Spleen (tissue), 11 donors: ENCODE measurements around the gene PRDM13. TPM values are rescaled to one million over a fixed set of nuclear protein-coding genes. Genes with fewer than 3 reads are reported as not detected.

Experiments
- DNase-seq: peaks from one replicate; pipeline ENCODE4 v3.0.0-alpha.2; 2020
- H3K27ac ChIP-seq, 8 donors: fragments of 200-600 bp; sonication (generic) in 7 of 8; 1 replicate in 4 of 8; 2 replicates in 4 of 8; pipeline versions ENCODE4 v1.5.0 to v1.8.0; 2016 to 2021; ENCODE audit warnings: inconsistent platforms in 4 of 8, mild to moderate bottlenecking in 4 of 8, moderate library complexity in 1 of 8
- H3K27me3 ChIP-seq, 7 donors: fragments of 200-600 bp; sonication (generic) in 6 of 7; replicated peaks in 1 of 7; 1 replicate in 4 of 7; 2 replicates in 3 of 7; pipeline versions ENCODE4 v1.5.0 to v1.8.0; 2016 to 2021; ENCODE audit warnings: inconsistent platforms in 3 of 7, mild to moderate bottlenecking in 1 of 7
- H3K36me3 ChIP-seq, 6 donors: fragments of 200-600 bp; sonication (generic) in 5 of 6; 1 replicate in 4 of 6; 2 replicates in 2 of 6; pipeline versions ENCODE4 v1.5.0 to v1.8.0; 2016 to 2021; ENCODE audit warnings: inconsistent platforms in 2 of 6
- H3K4me1 ChIP-seq, 6 donors: fragments of 200-600 bp; sonication (generic) in 5 of 6; 1 replicate in 3 of 6; 2 replicates in 3 of 6; pipeline versions ENCODE4 v1.5.0 to v1.8.0; 2016 to 2021; ENCODE audit warnings: inconsistent platforms in 3 of 6
- H3K4me3 ChIP-seq, 8 donors: fragments of 200-600 bp; sonication (generic) in 7 of 8; 1 replicate in 4 of 8; 2 replicates in 4 of 8; pipeline versions ENCODE4 v1.5.0 to v1.8.0; 2016 to 2021; ENCODE audit warnings: inconsistent platforms in 4 of 8, mild to moderate bottlenecking in 4 of 8, moderate library complexity in 2 of 8
- H3K9me3 ChIP-seq, 8 donors: fragments of 200-600 bp; sonication (generic) in 7 of 8; 1 replicate in 4 of 8; 2 replicates in 4 of 8; pipeline versions ENCODE4 v1.5.0 to v1.8.0; 2016 to 2021; ENCODE audit warnings: inconsistent platforms in 4 of 8
- POLR2A ChIP-seq, 3 donors: fragments of 450-650 bp; IDR thresholded peaks; one replicate each; pipeline ENCODE4 v1.5.1; 2017; ENCODE audit warnings: antibody characterized with exemption in 3 of 3, mild to moderate bottlenecking in 1 of 3
- POLR2AphosphoS5 ChIP-seq, 3 donors: sonication (generic); formaldehyde crosslinking; IDR thresholded peaks; one replicate each; pipeline ENCODE4 v1.5.1; 2017; ENCODE audit warnings: antibody characterized with exemption in 3 of 3
- WGBS, 5 donors: extraction: QIAGEN DNeasy Blood & Tissue Kit in 3 of 5; methylation state at CpG; one replicate each; pipeline versions ENCODE4 v1.1.5 to v1.1.7; 2013 to 2018; 5-methylcytosine and 5-hydroxymethylcytosine counted together
- intact Hi-C: fragments of 100-400 bp; cut with DNase I; formaldehyde crosslinking; loops from one replicate; pipeline ENCODE4 v1.15.0; 2023; ENCODE audit warnings: low total_unique reads
- polyA plus RNA-seq, 3 donors: library from polyadenylated mRNA; stranded (reverse); fragments of 200-250 nt; gene quantifications; one replicate each; pipeline ENCODE4 v1.2.1, GENCODE V29; 2013
- total RNA-seq, 7 donors: library from RNA; depleted of rRNA in 3 of 7; stranded (reverse); fragments of >200 nt in 3 of 7; fragmentation: NEBNext Ultra II Directional in 4 of 7; extraction: Animal tissue kit (Norgen Biotek cat#: 25700) in 4 of 7; gene quantifications; one replicate each; pipeline versions ENCODE4 v1.1.0 to v1.2.1, GENCODE V29; 2016 to 2021
- TF ChIP-seq, protein P1 (sequence below), 11 experiments: fragments of 200-600 bp in 7 of 11; fragments of 450-650 bp in 4 of 11; sonication (generic) in 4 of 11; IDR thresholded peaks in 8 of 11; conservative IDR thresholded peaks in 3 of 11; 1 replicate in 7 of 11; 2 replicates in 4 of 11; pipeline versions ENCODE4 v1.4.0 to v1.8.0; 2016 to 2021; ENCODE audit warnings: antibody characterized with exemption in 11 of 11, inconsistent platforms in 4 of 11, mild to moderate bottlenecking in 1 of 11
- donor health status: healthy with polysubstance abuse.
- donor health status: DM: no; HTN: no; CAD: no; lungs with moderate emphysema.
- donor health status: DM: no; HTN: no; CAD: no.
- donor health status: Bipolar disorder and iron deficiency.
- donor health status: healthy.
- donor health status: DM: no; HTN: no; CAD: no.
- donor health status: DM: yes; HTN: yes; CAD: no.

PRDM13 gene
- total and polyA plus RNA-seq, 10 donors: 0.02 TPM; not detected in 9

GRCh38 chr6:99609905-99610489 is 3.4 kb downstream of the PRDM13 start:
- TF ChIP-seq, protein P1, sequence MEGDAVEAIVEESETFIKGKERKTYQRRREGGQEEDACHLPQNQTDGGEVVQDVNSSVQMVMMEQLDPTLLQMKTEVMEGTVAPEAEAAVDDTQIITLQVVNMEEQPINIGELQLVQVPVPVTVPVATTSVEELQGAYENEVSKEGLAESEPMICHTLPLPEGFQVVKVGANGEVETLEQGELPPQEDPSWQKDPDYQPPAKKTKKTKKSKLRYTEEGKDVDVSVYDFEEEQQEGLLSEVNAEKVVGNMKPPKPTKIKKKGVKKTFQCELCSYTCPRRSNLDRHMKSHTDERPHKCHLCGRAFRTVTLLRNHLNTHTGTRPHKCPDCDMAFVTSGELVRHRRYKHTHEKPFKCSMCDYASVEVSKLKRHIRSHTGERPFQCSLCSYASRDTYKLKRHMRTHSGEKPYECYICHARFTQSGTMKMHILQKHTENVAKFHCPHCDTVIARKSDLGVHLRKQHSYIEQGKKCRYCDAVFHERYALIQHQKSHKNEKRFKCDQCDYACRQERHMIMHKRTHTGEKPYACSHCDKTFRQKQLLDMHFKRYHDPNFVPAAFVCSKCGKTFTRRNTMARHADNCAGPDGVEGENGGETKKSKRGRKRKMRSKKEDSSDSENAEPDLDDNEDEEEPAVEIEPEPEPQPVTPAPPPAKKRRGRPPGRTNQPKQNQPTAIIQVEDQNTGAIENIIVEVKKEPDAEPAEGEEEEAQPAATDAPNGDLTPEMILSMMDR (IDR thresholded peaks at IDR 0.05 in 8 of 11, conservative IDR thresholded peaks at IDR 0.05 in 3 of 11): no peak
- TF ChIP-seq POLR2AphosphoS5 (IDR thresholded peaks at IDR 0.05): no peak
- TF ChIP-seq POLR2A (IDR thresholded peaks at IDR 0.05): no peak
- Histone ChIP-seq H3K4me1 (peaks cover 21 to 56% (median 39%) of the 10 kb centered on the region in 6 donors), H3K27ac (no peak overlapping the region), H3K4me3 (no peak overlapping the region), H3K36me3 (no peaks in the 10 kb centered on the region), H3K9me3 (no peaks in the 10 kb centered on the region), H3K27me3 (peaks cover 28 to 100% (median 100%) of the 10 kb centered on the region in 7 donors)
- no peak for DNase-seq
- 12 to 24% (median 19%) methylated on average over 2 of the region's 2 CpGs for WGBS, 5 donors
- intact Hi-C loops: no loop called here

GRCh38 chr6:99611148-99611547 is 4.5 kb downstream of the PRDM13 start:
- Histone ChIP-seq H3K27me3 (peaks cover 25 to 100% (median 100%) of the 10 kb centered on the region in 7 donors), H3K4me3 (no peak overlapping the region), H3K27ac (no peak overlapping the region), H3K9me3 (no peaks in the 10 kb centered on the region), H3K4me1 (peaks cover 18 to 52% (median 33%) of the 10 kb centered on the region in 6 donors), H3K36me3 (no peaks in the 10 kb centered on the region)
- intact Hi-C loops: no loop called here
- 1 to 4% (median 3%) methylated on average over 3 of the region's 3 CpGs for WGBS, 5 donors
- no peak for DNase-seq
- TF ChIP-seq POLR2AphosphoS5 (IDR thresholded peaks at IDR 0.05) (no peak), POLR2A (IDR thresholded peaks at IDR 0.05) (no peak)
- TF ChIP-seq, protein P1 (IDR thresholded peaks at IDR 0.05 in 8 of 11, conservative IDR thresholded peaks at IDR 0.05 in 3 of 11): no peak

DNA sequence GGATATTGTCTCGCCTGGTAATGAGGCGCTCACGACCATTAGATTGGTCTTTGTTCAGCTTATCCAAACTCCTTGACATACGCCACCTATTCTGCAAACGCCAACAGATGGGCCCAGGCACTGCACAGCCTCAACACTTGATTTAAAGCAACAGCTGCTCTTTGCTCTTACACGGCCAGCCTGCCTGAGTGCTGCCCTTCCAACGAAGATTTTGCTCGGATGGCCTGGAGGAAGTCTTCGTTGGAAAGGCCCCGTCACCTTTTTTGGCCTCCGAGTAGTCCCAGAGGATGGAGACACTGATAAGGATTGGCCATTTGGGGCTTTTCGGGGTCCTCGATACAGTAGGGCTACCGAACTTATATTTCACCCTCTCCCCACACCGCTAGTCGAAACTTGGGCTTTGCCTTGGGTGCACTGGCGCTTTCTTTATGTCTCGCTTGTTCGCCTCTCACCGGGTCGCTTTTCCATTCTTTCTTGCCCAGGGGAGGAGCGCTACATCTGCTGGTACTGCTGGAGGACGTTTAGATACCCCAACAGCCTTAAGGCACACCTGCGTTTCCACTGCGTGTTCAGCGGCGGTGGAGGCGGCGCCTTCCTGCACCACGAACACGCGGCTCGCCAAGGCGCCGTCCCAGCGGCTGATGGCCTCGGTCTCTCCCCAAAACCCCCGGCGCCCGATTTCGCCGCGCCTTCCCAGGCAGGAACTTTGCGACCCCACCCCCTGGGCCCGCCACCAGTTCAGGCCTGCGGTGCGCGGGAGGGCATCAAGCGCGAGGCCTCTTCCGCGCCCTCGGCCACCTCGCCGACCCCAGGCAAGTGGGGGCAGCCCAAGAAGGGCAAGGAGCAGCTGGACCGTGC is 6.1 kb downstream of the PRDM13 start:
- WGBS, 5 donors: 9 to 27% (median 14%) methylated on average over 44 to 56 of the region's 56 CpGs
- peak overlapping the region in 7 of 8 donors; percentile 49 to 79 (median 61) for H3K4me3 ChIP-seq
- intact Hi-C loops: no loop called here

More for the DNA sequence above, 6.1 kb downstream of the PRDM13 start:
- no peak for DNase-seq
- Histone ChIP-seq H3K27ac (no peak overlapping the region), H3K4me1 (peaks cover 18 to 40% (median 26%) of the 10 kb centered on the region in 6 donors), H3K9me3 (no peaks in the 10 kb centered on the region), H3K36me3 (no peaks in the 10 kb centered on the region), H3K27me3 (peaks cover 20 to 100% (median 100%) of the 10 kb centered on the region in 7 donors)
- TF ChIP-seq, protein P1 (IDR thresholded peaks at IDR 0.05 in 8 of 11, conservative IDR thresholded peaks at IDR 0.05 in 3 of 11): no peak
- TF ChIP-seq POLR2AphosphoS5 (IDR thresholded peaks at IDR 0.05): no peak
- TF ChIP-seq POLR2A (IDR thresholded peaks at IDR 0.05): no peak
